Hindlimb muscle (tissue), 1 donor: ENCODE results near the gene HTT. TPM values are rescaled to one million over a fixed set of nuclear protein-coding genes. Genes with fewer than 3 reads are reported as not detected.

Experiments
- DNase-seq: peaks from one replicate; pipeline ENCODE4 v3.0.0-alpha.2; 2013
- polyA plus RNA-seq: library from polyadenylated mRNA; unstranded; fragments of 120-200 nt; gene quantifications from one replicate; pipeline ENCODE4 v1.2.1, GENCODE V29; 2013; ENCODE audit not compliant: insufficient read length

Gene HTT
- polyA plus RNA-seq, 1 donor: 32.0 TPM

DNA sequence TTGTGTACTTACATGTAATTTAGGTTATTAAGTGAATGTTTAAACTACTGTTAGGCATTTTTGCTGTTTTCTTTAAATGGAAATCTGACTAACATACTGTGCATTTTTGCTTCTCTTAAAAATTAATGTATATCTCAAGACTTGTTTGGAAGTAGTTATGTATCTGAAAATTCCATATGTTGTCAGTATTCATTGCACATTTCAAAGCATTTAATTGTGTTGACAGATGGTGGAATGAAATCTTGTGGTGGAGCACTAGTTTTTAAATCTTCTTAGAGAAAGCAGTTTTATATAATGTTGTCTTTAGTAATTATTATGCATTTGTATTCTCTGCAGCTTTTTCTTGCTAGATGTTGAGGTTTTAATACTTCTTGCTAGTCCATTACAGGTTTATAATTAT is 102.9 kb downstream of the HTT start:
- DNase-seq: no peak

DNA sequence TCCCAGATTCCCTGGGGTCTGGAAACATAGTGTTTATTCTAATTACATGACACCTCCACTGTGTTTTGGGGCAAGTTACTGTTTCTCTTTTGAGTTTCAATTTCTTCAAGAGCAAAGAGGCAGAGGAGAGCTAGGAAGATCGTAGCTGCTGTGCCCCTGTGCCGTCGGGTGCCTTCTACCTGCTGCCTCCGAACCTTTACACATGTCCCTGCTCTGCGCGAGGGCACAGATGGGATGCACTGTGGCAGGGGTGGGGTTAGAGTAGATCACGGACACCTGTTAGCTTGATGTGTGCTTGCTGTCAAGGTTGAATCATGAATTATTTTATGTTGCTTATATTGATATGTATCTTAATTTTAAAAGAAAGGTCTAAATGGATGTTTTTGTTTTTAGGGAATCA is 103.4 kb downstream of the HTT start:
- DNase-seq: no peak

DNA sequence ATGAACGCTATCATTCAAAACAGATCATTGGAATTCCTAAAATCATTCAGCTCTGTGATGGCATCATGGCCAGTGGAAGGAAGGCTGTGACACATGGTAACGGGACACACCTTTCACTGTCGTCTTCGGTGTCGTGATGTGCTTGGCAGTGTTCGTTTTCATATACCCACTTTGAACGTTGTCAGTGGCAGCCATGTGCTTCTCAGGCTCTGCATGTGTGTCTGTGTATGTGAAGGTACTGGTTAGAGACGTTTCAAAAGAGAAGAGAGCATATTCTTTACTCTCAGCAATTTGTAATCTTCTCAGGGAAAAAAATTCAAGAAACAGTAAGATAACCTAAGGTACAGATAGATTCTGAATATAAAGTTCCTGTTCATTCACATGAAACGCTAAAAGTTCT is 103.9 kb downstream of the HTT start:
- DNase-seq: no peak

DNA sequence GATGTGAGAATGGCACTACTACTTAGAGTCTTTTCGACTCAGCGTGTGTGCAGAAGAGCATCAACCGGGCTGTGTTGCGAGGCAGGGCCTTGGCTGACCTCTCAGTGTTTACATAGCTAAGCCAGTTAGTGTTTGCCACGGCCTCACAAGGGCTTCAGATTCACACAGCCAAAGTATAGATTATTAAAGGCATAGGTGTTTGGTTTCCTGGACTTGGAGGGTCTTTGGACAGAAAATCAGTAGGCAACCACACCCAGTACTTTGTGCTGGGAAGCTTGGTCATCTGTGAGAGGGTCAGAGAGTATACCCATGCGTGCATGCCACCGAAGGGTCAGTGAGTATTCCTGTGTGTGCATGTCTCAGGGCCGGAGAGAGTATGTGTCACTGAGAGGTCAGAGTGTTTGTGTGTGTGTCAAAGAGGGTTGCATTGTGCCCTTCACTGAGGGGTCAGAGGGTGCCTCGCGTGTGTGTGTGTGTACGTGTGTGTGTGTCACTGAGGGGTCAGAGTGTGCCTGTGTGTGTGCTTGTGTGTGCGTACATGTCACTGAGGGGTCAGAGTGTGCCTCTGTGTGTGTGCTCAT is 104.7 kb downstream of the HTT start:
- DNase-seq: no peak

- DNase-seq: no peak
Measured at GRCh38 chr4:3183008-3183407, 108.5 kb downstream of the HTT start.

DNA sequence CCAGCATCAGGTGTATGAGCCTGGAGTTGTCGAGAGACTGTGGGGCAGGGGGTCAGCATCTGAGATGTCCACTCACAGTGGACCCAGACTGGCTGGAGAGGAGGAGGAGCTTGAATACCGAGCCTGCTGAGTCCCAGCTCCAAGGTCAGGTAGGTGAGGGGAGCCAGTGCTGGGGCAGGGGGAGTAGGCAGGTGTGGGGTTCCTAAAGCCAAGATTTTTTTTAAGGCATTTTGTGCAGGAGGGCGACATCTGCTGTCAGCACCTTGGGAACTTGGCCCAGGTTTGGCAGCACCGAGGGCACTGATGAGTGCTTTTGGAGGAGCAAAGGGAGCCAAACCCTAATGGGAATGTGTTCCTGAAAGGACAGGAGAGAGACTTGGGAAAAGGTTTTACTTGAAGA is 110.2 kb downstream of the HTT start:
- no peak for DNase-seq

DNA sequence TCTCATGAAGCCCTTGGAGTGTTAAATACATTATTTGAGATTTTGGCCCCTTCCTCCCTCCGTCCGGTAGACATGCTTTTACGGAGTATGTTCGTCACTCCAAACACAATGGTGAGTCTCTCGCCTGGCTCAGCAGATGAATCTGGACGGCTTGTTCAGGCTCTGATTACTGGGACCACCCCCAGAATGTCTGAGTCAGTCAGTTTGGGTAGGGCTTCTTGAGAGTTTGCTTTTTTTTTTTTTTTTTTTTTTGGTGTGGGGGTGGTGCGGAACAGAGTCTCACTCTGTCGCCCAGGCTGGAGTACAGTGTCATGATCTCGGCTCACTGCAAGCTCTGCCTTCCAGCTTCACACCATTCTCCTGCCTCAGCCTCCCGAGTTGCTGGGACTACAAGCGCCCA is 112.1 kb downstream of the HTT start:
- DNase-seq: no peak

DNA sequence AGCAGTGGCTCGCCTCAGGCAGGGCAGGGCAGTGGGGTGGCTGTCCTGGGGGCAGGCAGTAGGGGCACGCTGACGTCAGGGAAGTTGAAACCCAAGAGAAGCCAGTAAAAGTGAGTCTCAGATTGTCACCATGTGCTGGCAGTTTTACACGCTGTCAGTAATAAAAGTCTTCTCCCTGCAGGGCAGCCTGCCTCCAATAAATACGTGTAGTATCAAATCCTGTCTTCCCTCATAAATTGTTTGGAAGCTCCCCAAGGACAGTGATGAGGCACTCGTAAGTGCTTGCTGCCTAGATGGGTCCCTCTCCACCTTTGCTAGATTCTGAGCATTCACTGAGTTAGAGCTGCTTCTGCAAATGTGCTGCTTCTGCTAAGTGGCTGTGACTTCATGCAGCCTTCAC is 113.6 kb downstream of the HTT start:
- no peak for DNase-seq

GRCh38 chr4:3189459-3189858 is 115.0 kb downstream of the HTT start:
- DNase-seq: no peak

GRCh38 chr4:3190549-3190948 is 116.1 kb downstream of the HTT start:
- no peak for DNase-seq

DNA sequence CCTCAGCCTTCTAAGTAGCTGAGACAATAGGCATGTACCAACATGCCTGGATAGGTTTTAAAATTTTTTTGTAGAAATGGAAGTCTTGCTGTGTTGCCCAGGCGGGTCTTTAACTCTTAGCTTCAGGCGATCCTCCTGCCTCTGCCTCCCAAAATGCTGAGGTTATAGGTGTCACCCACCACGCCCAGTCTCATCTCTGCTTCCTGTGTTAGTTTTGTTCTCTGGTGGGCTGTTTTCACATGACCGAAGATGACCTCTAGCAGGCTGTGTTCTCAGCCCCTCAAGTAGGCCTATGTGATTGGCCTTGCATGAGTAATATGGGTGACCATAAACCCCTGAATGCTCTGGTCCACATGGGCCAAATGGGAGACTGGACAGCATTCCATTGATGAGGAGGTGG is 117.7 kb downstream of the HTT start:
- no peak for DNase-seq

- no peak for DNase-seq
Measured at GRCh38 chr4:3192827-3193226, 118.3 kb downstream of the HTT start.

DNA sequence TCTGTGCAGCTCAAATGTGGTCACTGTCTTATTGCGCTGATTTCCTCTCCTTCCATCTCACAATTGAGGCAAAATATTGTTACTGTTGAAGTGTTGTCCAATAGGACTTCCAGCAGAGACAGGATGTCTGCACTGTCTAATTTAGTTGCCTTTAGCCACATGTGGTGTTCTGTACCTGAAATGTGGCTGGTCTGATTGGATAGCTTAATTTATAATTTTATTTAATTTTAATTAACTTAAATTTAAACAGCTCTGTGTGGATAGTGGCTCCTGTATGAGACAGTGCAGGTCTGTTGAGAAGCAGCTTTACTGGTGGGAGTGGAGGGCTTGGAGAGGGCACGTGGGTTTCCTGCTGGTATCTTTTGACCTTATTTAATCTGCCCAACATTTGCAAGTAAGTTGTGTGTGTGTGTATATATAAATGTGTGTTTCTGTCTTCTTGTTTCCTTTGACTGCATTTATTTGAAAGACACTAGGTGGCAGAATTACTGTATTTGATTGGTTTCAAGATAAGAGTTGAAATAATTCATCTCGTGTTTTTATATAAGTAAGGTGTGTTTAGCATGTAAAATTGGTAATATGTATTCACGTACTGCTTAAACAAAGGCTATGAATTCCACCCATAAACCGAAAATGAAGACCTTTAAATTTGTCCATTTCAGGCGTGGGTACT is 119.2 kb downstream of the HTT start:
- no peak for DNase-seq

DNA sequence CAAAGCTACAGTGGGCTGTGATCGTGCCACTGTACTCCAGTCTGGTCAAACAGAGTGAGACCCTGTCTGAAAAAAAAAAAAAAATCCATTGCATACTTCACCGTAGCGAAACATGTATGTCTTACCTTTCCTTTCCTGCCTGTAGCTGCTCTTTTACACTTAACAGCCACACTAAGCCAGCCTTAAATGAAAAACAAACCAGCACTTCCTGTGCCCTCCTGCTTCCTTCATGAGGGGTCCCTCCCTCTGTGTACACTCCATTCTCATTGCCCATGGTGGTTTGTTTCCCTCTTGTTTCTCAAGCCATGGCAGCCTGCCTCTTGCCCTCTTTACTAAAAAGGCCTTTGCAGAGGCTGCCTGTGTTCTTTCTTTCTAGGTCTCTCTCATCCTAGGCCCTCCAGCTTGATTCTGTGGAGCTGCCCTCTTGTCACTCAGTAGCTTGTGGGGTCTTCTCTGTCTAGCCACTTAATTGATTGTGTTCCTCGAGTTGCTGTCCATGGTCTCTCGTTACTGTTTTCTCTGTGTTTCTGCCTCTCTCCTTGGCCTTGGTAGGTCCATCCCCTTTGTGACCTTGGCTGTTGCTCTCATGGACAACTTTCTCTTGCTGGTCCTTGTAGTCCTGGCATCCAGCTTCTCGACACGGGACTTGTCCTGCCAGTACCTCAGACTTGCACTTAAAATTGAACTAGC is 122.3 kb downstream of the HTT start:
- no peak for DNase-seq

- no peak for DNase-seq
Measured at GRCh38 chr4:3197366-3198105, 123.1 kb downstream of the HTT start.

DNA sequence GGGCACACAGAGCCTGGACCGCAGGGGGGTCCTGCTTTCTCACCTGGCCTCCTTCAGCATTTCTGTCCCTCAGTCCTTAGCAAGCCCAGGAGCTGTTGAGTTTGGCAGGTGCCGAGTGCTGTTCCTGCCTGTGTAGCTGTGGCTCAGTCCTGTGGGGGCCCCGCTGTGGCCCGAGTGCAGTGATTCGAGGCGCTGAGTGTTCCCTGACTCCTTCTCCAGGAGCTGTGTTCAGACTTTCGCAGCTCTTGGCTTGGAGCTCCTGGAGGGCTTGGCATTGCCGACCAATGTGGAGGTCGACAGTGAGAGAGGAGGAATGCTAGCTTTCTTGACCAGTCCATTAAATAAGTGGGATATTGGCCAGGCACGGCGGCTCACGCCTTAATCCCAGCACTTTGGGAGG is 124.4 kb downstream of the HTT start:
- DNase-seq: no peak

GRCh38 chr4:3199653-3200422 is 125.4 kb downstream of the HTT start:
- no peak for DNase-seq

DNA sequence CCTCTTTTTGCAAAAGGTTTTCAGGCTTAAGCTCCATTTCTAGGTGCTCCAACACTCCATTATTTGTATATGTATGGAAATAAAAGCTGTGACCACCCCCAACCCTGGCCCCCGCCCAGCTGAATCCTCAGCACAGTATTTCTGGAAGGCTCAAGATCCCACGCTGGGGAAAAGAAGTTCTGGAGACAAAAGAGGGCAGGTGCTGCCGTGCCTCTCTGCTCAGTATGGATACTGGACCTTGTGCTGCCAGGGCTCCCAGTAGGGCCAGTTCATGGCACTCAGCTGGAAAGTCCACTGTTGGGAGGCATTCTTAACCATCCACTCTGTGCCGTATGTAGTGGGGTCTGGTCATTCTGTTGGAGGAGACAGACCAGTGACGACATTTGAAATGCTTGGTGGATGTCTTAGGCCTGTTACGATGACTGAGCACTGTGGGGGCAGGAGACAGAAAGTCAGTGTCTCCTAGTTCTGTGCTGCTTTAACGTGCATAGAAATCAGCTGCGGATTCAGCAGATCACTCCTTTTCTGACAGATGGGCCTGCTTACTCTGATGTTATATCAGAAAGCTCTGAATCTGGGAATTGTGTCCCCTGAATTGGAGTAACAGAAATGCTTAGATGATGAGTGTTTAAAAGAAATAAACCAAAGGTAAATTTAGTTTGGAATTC is 126.1 kb downstream of the HTT start:
- DNase-seq: no peak

DNA sequence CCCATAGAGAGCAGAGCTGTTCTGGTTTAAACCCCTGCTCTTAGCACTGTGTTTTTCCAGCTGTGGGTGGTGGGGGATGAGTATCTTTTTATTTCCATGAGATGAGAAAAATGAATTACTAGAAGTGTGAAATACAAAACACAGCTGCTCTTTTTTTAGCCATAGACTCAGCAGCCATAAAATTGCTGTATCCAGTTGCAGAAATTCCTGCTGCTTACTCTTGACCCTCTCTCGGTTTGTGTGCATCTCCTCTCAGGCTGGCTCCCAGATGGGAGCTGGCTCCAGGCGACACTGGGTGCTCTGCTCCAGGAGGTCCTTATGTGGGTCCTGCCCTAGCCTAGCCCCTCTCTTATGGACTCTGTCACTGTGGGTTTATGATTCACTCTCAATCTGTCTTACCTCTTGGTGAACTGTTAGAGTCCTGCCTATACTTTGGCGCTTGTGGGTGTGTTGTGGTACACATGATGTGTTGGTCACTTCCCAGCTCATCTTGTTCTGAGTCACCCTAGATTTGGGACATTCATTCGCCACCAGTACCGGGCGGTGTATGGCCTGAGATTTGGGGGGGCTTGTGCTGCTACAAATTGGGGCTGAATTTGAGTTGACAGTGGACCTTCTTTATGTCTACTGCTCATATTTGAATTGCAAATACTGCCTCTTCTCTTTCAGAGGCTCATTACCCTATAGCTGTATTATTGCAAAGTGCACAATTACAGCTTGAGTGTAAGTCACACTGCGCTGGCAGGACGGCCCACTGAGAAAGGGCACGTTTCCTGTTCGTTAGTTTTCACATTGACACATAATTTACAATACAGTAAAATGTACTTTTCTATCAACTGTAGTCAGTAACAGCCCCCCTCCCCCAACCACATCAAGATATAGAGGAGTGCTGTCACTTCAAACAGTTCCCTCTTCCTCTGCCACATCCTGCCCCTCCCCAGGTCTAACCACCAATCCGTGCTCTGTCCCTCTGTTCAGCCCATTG is 127.5 kb downstream of the HTT start:
- DNase-seq: no peak

- no peak for DNase-seq
Measured at GRCh38 chr4:3202836-3203820, 128.6 kb downstream of the HTT start.
